ENCODE measurements around the gene NPEPPS.
"Not testable (repeated sequence)": the region's sequence is repeated elsewhere in the genome, so short reads cannot be mapped to it uniquely, and the experiment has no call there.

GRCh38 chr17:47502776-47503455 lies 28.0 kb upstream of the NPEPPS start:
- TF ChIP-seq POLR2AphosphoS5, CTCF, EP300, POLR2A (IDR thresholded peaks at IDR 0.05): not testable (repeated sequence)

Data from suprapubic skin (tissue), 4 donors.